ENCODE measurements around the gene EARS2.
"Not testable (repeated sequence)": the region's sequence is repeated elsewhere in the genome, so short reads cannot be mapped to it uniquely, and the experiment has no call there.

EARS2 gene

GRCh38 chr16:23527961-23528643 is 29.0 kb downstream of the EARS2 start:
- DNase-seq (ENCODE audit: low read depth): no peak

GRCh38 chr16:23524886-23525285 is 32.3 kb downstream of the EARS2 start:
- DNase-seq (ENCODE audit: low read depth): no peak

GRCh38 chr16:23523876-23524385 is 33.2 kb downstream of the EARS2 start:
- DNase-seq (ENCODE audit: low read depth): no peak

GRCh38 chr16:23523321-23523720 is 33.8 kb downstream of the EARS2 start:
- DNase-seq (ENCODE audit: low read depth): no peak

- DNase-seq (ENCODE audit: low read depth): no peak
Measured at GRCh38 chr16:23521965-23522364, 35.2 kb downstream of the EARS2 start.

- no peak for DNase-seq (ENCODE audit: low read depth)
Measured at GRCh38 chr16:23521037-23521743, 36.0 kb downstream of the EARS2 start.

GRCh38 chr16:23520500-23520899 is 36.6 kb downstream of the EARS2 start:
- no peak for DNase-seq (ENCODE audit: low read depth)

GRCh38 chr16:23519282-23519681 is 37.9 kb downstream of the EARS2 start:
- DNase-seq (ENCODE audit: low read depth): no peak

- DNase-seq (ENCODE audit: low read depth): no peak
Measured at GRCh38 chr16:23518435-23518891, 38.7 kb downstream of the EARS2 start.

GRCh38 chr16:23516366-23517137 is 40.6 kb downstream of the EARS2 start:
- no peak for DNase-seq (ENCODE audit: low read depth)

- DNase-seq (ENCODE audit: low read depth): no peak
Measured at GRCh38 chr16:23515881-23516280, 41.3 kb downstream of the EARS2 start.

GRCh38 chr16:23514381-23515152 is 42.6 kb downstream of the EARS2 start:
- peak; percentile 66 for DNase-seq (ENCODE audit: low read depth)

- DNase-seq (ENCODE audit: low read depth): no peak
Measured at GRCh38 chr16:23512168-23512695, 44.9 kb downstream of the EARS2 start.

GRCh38 chr16:23511731-23512130 is 45.4 kb downstream of the EARS2 start:
- no peak for DNase-seq (ENCODE audit: low read depth)

GRCh38 chr16:23510915-23511270 is 46.3 kb downstream of the EARS2 start:
- DNase-seq (ENCODE audit: low read depth): not testable (repeated sequence)

GRCh38 chr16:23510164-23510914 is 46.8 kb downstream of the EARS2 start, which contains the start of gene GGA2:
GGA2 (minus strand) TSS chr16:23510494; CDS start chr16:23510411, 83 bp downstream.
- DNase-seq (ENCODE audit: low read depth): peak; percentile 50

- no peak for DNase-seq (ENCODE audit: low read depth)
Measured at GRCh38 chr16:23509782-23510163, 47.4 kb downstream of the EARS2 start.

- DNase-seq (ENCODE audit: low read depth): no peak
Measured at GRCh38 chr16:23509441-23509754, 47.8 kb downstream of the EARS2 start.

- no peak for DNase-seq (ENCODE audit: low read depth)
Measured at GRCh38 chr16:23508589-23509440, 48.3 kb downstream of the EARS2 start.

GRCh38 chr16:23506606-23506994 is 50.5 kb downstream of the EARS2 start:
- no peak for DNase-seq (ENCODE audit: low read depth)

Data from CMK (cell line).